Spleen (tissue), 11 donors: ENCODE data around the gene CPAMD8. TPM values are rescaled to one million over a fixed set of nuclear protein-coding genes. Genes with fewer than 3 reads are reported as not detected.

Source experiments
- DNase-seq: peaks from one replicate; pipeline ENCODE4 v3.0.0-alpha.2; 2020
- H3K27ac ChIP-seq, 8 donors: fragments of 200-600 bp; sonication (generic) in 7 of 8; 1 replicate in 4 of 8; 2 replicates in 4 of 8; pipeline versions ENCODE4 v1.5.0 to v1.8.0; 2016 to 2021; ENCODE audit warnings: inconsistent platforms in 4 of 8, mild to moderate bottlenecking in 4 of 8, moderate library complexity in 1 of 8
- H3K27me3 ChIP-seq, 7 donors: fragments of 200-600 bp; sonication (generic) in 6 of 7; replicated peaks in 1 of 7; 1 replicate in 4 of 7; 2 replicates in 3 of 7; pipeline versions ENCODE4 v1.5.0 to v1.8.0; 2016 to 2021; ENCODE audit warnings: inconsistent platforms in 3 of 7, mild to moderate bottlenecking in 1 of 7
- H3K36me3 ChIP-seq, 6 donors: fragments of 200-600 bp; sonication (generic) in 5 of 6; 1 replicate in 4 of 6; 2 replicates in 2 of 6; pipeline versions ENCODE4 v1.5.0 to v1.8.0; 2016 to 2021; ENCODE audit warnings: inconsistent platforms in 2 of 6
- H3K4me1 ChIP-seq, 6 donors: fragments of 200-600 bp; sonication (generic) in 5 of 6; 1 replicate in 3 of 6; 2 replicates in 3 of 6; pipeline versions ENCODE4 v1.5.0 to v1.8.0; 2016 to 2021; ENCODE audit warnings: inconsistent platforms in 3 of 6
- H3K4me3 ChIP-seq, 8 donors: fragments of 200-600 bp; sonication (generic) in 7 of 8; 1 replicate in 4 of 8; 2 replicates in 4 of 8; pipeline versions ENCODE4 v1.5.0 to v1.8.0; 2016 to 2021; ENCODE audit warnings: inconsistent platforms in 4 of 8, mild to moderate bottlenecking in 4 of 8, moderate library complexity in 2 of 8
- H3K9me3 ChIP-seq, 8 donors: fragments of 200-600 bp; sonication (generic) in 7 of 8; 1 replicate in 4 of 8; 2 replicates in 4 of 8; pipeline versions ENCODE4 v1.5.0 to v1.8.0; 2016 to 2021; ENCODE audit warnings: inconsistent platforms in 4 of 8
- CTCF ChIP-seq, 11 experiments: fragments of 200-600 bp in 7 of 11; fragments of 450-650 bp in 4 of 11; sonication (generic) in 4 of 11; IDR thresholded peaks in 8 of 11; conservative IDR thresholded peaks in 3 of 11; 1 replicate in 7 of 11; 2 replicates in 4 of 11; pipeline versions ENCODE4 v1.4.0 to v1.8.0; 2016 to 2021; ENCODE audit warnings: antibody characterized with exemption in 11 of 11, inconsistent platforms in 4 of 11, mild to moderate bottlenecking in 1 of 11
- POLR2A ChIP-seq, 3 donors: fragments of 450-650 bp; IDR thresholded peaks; one replicate each; pipeline ENCODE4 v1.5.1; 2017; ENCODE audit warnings: antibody characterized with exemption in 3 of 3, mild to moderate bottlenecking in 1 of 3
- POLR2AphosphoS5 ChIP-seq, 3 donors: sonication (generic); formaldehyde crosslinking; IDR thresholded peaks; one replicate each; pipeline ENCODE4 v1.5.1; 2017; ENCODE audit warnings: antibody characterized with exemption in 3 of 3
- WGBS, 5 donors: extraction: QIAGEN DNeasy Blood & Tissue Kit in 3 of 5; methylation state at CpG; one replicate each; pipeline versions ENCODE4 v1.1.5 to v1.1.7; 2013 to 2018; 5-methylcytosine and 5-hydroxymethylcytosine counted together
- intact Hi-C: fragments of 100-400 bp; cut with DNase I; formaldehyde crosslinking; loops from one replicate; pipeline ENCODE4 v1.15.0; 2023; ENCODE audit warnings: low total_unique reads
- polyA plus RNA-seq, 3 donors: library from polyadenylated mRNA; stranded (reverse); fragments of 200-250 nt; gene quantifications; one replicate each; pipeline ENCODE4 v1.2.1, GENCODE V29; 2013
- total RNA-seq, 7 donors: library from RNA; depleted of rRNA in 3 of 7; stranded (reverse); fragments of >200 nt in 3 of 7; fragmentation: NEBNext Ultra II Directional in 4 of 7; extraction: Animal tissue kit (Norgen Biotek cat#: 25700) in 4 of 7; gene quantifications; one replicate each; pipeline versions ENCODE4 v1.1.0 to v1.2.1, GENCODE V29; 2016 to 2021
- donor health status: healthy with polysubstance abuse.
- donor health status: DM: no; HTN: no; CAD: no; lungs with moderate emphysema.
- donor health status: DM: no; HTN: no; CAD: no.
- donor health status: Bipolar disorder and iron deficiency.
- donor health status: healthy.
- donor health status: DM: no; HTN: no; CAD: no.
- donor health status: DM: yes; HTN: yes; CAD: no.

CPAMD8 gene
- total and polyA plus RNA-seq, 10 donors: 2.1 to 18.7 (median 8.5) TPM

GRCh38 chr19:16893686-16893989, 133.0 kb downstream of the CPAMD8 start:
- Histone ChIP-seq H3K4me1 (peaks cover 8 to 84% (median 63%) of the 10 kb centered on the region in 6 donors), H3K4me3 (peak overlapping the region in 1 of 8 donors; percentile 17), H3K9me3 (no peaks in the 10 kb centered on the region), H3K27ac (peak overlapping the region in 7 of 8 donors; percentile 30 to 73 (median 59)), H3K27me3 (peaks cover 0 to 70% (median 5%) of the 10 kb centered on the region in 7 donors), H3K36me3 (no peaks in the 10 kb centered on the region)
- DNase-seq: peak; percentile 90
- TF ChIP-seq POLR2AphosphoS5 (IDR thresholded peaks at IDR 0.05) (peak; percentile 83 to 89 (median 85)), POLR2A (IDR thresholded peaks at IDR 0.05) (no peak), CTCF (IDR thresholded peaks at IDR 0.05 in 8 of 11, conservative IDR thresholded peaks at IDR 0.05 in 3 of 11) (no peak)
- 10 to 15% (median 11%) methylated on average over 5 to 14 of the region's 14 CpGs for whole genome bisulfite sequencing, 5 donors
- intact Hi-C loops: loop anchor here (10.0 kb wide), 1 partner anchor 59 kb away; no protein-coding TSS in a partner anchor

DNA sequence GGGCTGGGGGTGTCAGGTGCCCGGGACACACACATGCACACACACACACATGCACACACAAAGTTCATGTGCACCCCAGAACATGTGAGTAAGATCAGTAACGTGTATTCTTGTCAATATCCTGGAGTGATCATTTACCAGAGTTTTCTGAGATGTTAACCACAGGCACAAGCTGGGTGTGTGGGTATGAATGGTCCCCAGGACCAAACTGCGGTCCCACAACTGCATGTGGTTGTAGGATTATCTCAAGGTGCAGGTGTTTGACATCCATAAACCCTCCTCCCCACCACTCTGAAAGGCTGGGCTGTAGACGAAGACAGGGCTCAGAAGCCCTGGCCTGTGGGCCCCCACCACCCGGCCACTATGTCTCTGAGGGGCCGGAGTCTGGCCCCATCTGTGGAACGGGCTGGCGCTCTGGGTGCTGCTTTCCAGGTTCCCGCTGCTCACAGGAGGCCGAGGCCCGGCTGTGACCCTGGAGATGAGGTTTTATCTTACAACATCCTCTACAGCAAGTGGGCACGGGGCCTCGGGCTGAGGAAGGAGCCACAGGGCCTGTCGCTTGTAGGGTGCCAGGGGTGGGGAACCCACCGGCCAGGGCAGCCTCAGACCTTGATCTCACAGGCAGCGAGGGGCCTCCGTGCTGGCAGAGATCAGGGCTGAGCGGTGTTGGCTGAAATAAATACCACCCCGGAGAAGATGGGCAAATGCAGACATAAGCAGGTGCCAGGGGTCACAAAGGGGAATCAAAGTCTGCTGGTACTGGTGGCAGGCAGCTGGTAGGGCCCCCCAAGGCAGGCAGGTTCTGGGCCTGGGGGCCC, 133.5 kb downstream of the CPAMD8 start:
- H3K9me3 ChIP-seq: no peaks in the 10 kb centered on the region
- H3K27ac ChIP-seq: peak overlapping the region in 6 of 8 donors; percentile 30 to 73 (median 60)
- peaks cover 0 to 70% (median 5%) of the 10 kb centered on the region in 7 donors for H3K27me3 ChIP-seq
- DNase-seq: no peak
- 44 to 73% (median 53%) methylated on average over 7 to 19 of the region's 19 CpGs for WGBS, 5 donors
- peaks cover 11 to 86% (median 67%) of the 10 kb centered on the region in 6 donors for H3K4me1 ChIP-seq
- H3K36me3 ChIP-seq: no peaks in the 10 kb centered on the region
- intact Hi-C loops: loop anchor here (10.0 kb wide), 1 partner anchor 58 kb away; no protein-coding TSS in a partner anchor
- H3K4me3 ChIP-seq: no peak overlapping the region
- no peak for TF ChIP-seq CTCF (IDR thresholded peaks at IDR 0.05 in 8 of 11, conservative IDR thresholded peaks at IDR 0.05 in 3 of 11)
- no peak for TF ChIP-seq POLR2AphosphoS5 (IDR thresholded peaks at IDR 0.05)
- no peak for TF ChIP-seq POLR2A (IDR thresholded peaks at IDR 0.05)

GRCh38 chr19:16892436-16892835, 134.2 kb downstream of the CPAMD8 start:
- no peak for TF ChIP-seq POLR2AphosphoS5 (IDR thresholded peaks at IDR 0.05)
- TF ChIP-seq CTCF (IDR thresholded peaks at IDR 0.05 in 8 of 11, conservative IDR thresholded peaks at IDR 0.05 in 3 of 11): no peak
- no peak for TF ChIP-seq POLR2A (IDR thresholded peaks at IDR 0.05)
- no peak for DNase-seq
- Histone ChIP-seq H3K27me3 (peaks cover 0 to 70% (median 5%) of the 10 kb centered on the region in 7 donors), H3K4me3 (no peak overlapping the region), H3K9me3 (no peaks in the 10 kb centered on the region), H3K4me1 (peaks cover 11 to 86% (median 66%) of the 10 kb centered on the region in 6 donors), H3K27ac (peak overlapping the region in 1 of 8 donors; percentile 73), H3K36me3 (no peaks in the 10 kb centered on the region)
- WGBS, 5 donors: 33 to 52% (median 38%) methylated on average over 4 of the region's 4 CpGs
- intact Hi-C loops: loop anchor here (10.0 kb wide), 1 partner anchor 58 kb away; no protein-coding TSS in a partner anchor
